ENCODE measurements around the gene KLHL14.

DNA sequence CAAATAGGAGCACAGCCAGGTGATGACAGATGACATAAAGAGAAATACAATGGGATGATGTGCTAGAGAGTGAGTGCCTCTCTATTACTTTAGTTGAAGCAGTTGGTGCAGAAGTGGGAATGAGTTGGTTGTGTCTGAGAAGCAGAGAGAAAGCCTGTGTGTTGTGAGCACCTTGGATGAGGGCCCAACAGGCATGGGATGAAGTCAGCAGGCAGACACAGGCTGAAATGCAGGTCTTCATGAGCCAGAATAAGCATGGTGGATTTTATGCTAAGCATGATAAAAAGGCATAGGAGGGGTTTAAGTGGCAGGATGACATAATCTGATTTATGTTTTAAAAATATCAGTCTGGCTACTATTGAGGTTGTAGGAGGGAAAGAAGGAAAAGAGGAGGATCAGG, 71.5 kb downstream of the KLHL14 start:
- TF ChIP-seq, protein P1, sequence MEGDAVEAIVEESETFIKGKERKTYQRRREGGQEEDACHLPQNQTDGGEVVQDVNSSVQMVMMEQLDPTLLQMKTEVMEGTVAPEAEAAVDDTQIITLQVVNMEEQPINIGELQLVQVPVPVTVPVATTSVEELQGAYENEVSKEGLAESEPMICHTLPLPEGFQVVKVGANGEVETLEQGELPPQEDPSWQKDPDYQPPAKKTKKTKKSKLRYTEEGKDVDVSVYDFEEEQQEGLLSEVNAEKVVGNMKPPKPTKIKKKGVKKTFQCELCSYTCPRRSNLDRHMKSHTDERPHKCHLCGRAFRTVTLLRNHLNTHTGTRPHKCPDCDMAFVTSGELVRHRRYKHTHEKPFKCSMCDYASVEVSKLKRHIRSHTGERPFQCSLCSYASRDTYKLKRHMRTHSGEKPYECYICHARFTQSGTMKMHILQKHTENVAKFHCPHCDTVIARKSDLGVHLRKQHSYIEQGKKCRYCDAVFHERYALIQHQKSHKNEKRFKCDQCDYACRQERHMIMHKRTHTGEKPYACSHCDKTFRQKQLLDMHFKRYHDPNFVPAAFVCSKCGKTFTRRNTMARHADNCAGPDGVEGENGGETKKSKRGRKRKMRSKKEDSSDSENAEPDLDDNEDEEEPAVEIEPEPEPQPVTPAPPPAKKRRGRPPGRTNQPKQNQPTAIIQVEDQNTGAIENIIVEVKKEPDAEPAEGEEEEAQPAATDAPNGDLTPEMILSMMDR (IDR thresholded peaks at IDR 0.05), result no peak
- TF ChIP-seq POLR2A (IDR thresholded peaks at IDR 0.05), result no peak

All from body of pancreas (tissue), 4 donors.